ENCODE data around the gene EIF4B. TPM values are rescaled to one million over a fixed set of nuclear protein-coding genes. Genes with fewer than 3 reads are reported as not detected.

Gene EIF4B
- total and polyA plus RNA-seq, 2 of the 8 experiments (the other 6 are each of a cell fraction or from before 2014, with no cell fraction given): 269 to 816 TPM

DNA sequence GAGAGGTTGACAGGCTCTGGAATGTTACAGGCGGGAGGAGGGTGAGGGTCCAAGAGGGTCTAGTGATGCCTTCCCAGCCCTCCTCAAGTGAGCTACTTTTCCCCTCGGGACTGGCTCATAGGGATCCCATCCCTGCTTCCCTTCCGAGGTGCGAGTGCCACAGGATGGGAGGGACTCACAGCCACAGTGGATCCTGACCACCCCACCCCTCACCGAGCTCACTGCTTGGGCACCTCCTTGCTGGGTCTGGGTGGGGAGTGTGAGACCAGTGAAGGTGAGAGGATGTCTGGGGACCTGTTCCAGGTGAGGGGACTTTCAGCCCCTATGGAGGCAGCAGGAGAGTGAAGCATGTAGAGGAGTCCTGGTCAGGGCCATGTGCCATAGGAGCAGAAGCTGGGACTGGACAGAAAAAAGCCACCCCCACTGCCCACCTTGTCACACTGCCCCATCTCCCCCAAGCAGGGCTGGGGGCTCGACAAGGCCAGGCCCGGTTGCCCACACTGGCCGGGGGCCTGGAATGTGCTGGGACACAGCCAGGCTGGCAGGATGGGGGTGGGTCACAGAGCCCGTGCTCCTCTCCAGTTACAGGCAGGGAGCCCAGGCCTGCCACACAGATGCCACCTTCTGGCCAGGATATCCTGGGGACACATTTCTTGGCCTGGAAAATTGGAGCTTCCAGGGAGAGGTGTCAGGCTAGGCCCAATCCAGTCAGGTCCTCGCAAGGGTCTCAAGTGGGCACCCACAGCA lies 42.0 kb downstream of the EIF4B start:
- Histone ChIP-seq H3K14ac (ENCODE audit: insufficient read length) (no peak overlapping the region), H3K4me2 (ENCODE audit: insufficient read depth in 1 of 2, low read depth in 2 of 2, low read length in 2 of 2) (peak overlapping the region; percentile 78 to 98), H2AK5ac (ENCODE audit: low read depth, low read length) (peak overlapping the region; percentile 99; the same call in 1 of the 2 replicates), H4K20me1 (replicated peaks in 1 of 2; ENCODE audit: control insufficient read depth in 1 of 2, insufficient read depth in 2 of 2, low read length in 2 of 2) (peaks cover 9 to 23% of the 10 kb centered on the region in 2 experiments), H3K79me1 (ENCODE audit: low read depth, low read length) (peaks cover 7% of the 10 kb centered on the region; the same call in 1 of the 2 replicates), H3K4ac (replicated peaks; ENCODE audit: insufficient read length, low read depth, low read length) (no peak overlapping the region), H3K56ac (replicated peaks; ENCODE audit: insufficient read length, low read depth, low read length) (no peak overlapping the region), H2AFZ (ENCODE audit: low read length) (no peak overlapping the region), H2BK20ac (ENCODE audit: low read length) (no peak overlapping the region; the same call in 1 of the 2 replicates), H3K9ac (replicated peaks in 1 of 4; ENCODE audit: extremely low read depth in 1 of 4, low read depth in 3 of 4, low read length in 3 of 4) (no peak overlapping the region), H3K9me3 (ENCODE audit: insufficient read depth in 2 of 2, low read depth in 1 of 2, low read length in 1 of 2) (no peaks in the 10 kb centered on the region), H3K27me3 (replicated peaks in 1 of 4; ENCODE audit: control insufficient read depth in 3 of 4, extremely low read depth in 1 of 4, insufficient read depth in 3 of 4, low read length in 3 of 4) (peaks cover 0 to 20% (median 17%) of the 10 kb centered on the region in 4 experiments; a peak in 6 of 7 replicates), H3K23me2 (ENCODE audit: low read depth, low read length) (peaks cover 24% of the 10 kb centered on the region), H3K79me2 (ENCODE audit: control insufficient read depth in 1 of 2, insufficient read depth in 2 of 2, low read length in 2 of 2) (no peaks in the 10 kb centered on the region), H4K8ac (ENCODE audit: extremely low read depth, insufficient read depth, low read length) (0 out of 2 replicates have a peak overlapping the region, but pooled peaks have one; percentile 47), H3K18ac (ENCODE audit: extremely low read depth, low read length) (peak overlapping the region; percentile 83), H3K23ac (ENCODE audit: insufficient read length) (no peak overlapping the region), H3K4me1 (replicated peaks in 1 of 4; ENCODE audit: control insufficient read depth in 3 of 4, insufficient read depth in 4 of 4, low read length in 3 of 4) (peaks cover 29 to 72% (median 52%) of the 10 kb centered on the region in 4 experiments), H4K5ac (ENCODE audit: insufficient read length, low read depth, low read length) (peak overlapping the region; percentile 11), H3K4me3 (ENCODE audit: extremely low read depth in 1 of 4, insufficient read depth in 2 of 4, low read depth in 3 of 4, low read length in 4 of 4) (peak overlapping the region; percentile 2 to 59 (median 38); a peak in 5 of 8 replicates), H2BK15ac (ENCODE audit: low read length) (peak overlapping the region; percentile 98), H4K91ac (replicated peaks; ENCODE audit: insufficient read length, low read length) (peak overlapping the region; percentile 3), H3K36me3 (ENCODE audit: control insufficient read depth in 2 of 4, insufficient read depth in 4 of 4, low read length in 3 of 4) (peaks cover 0 to 5% (median 0%) of the 10 kb centered on the region in 4 experiments; a peak in 1 of 8 replicates), H2BK5ac (ENCODE audit: low read depth, low read length) (peak overlapping the region; percentile 87; the same call in 1 of the 2 replicates), H2BK120ac (replicated peaks; ENCODE audit: low read depth, low read length) (no peak overlapping the region), H3K27ac (ENCODE audit: low read depth, low read length) (no peak overlapping the region), H2BK12ac (ENCODE audit: low read depth, low read length) (peak overlapping the region; percentile 99)
- DNase-seq (ENCODE audit: low read depth in 1 of 2, low spot score in 2 of 2): no peak
- FAIRE-seq: no peak
- WGBS, 2 experiments (ENCODE audit: extremely low coverage in 1 of 2, insufficient coverage in 1 of 2, insufficient read length in 1 of 2, insufficient replicate concordance in 2 of 2, low coverage in 1 of 2, low lambda C conversion rate in 2 of 2, missing lambda C conversion rate in 1 of 2): 22% methylated on average over 10 of the region's 10 CpGs; no CpG with 5 or more reads in 1 of the 2 experiments
- ChIA-PET CTCF (ENCODE audit: partially characterized antibody) (interaction anchor here (0.5 to 15.7 kb wide), 28 partner anchors 10 to 904 kb away, joined by 3 to 258 read pairs (median 4); partner anchors contain the start of genes CSAD and SOAT2), POLR2A (ENCODE audit: partially characterized antibody) (interaction anchor here (0.6 to 35.6 kb wide), 13 partner anchors 9 to 898 kb away, joined by 3 to 711 read pairs (median 4); partner anchors contain the start of genes EIF4B and IGFBP6)
- TF ChIP-seq SIRT6 (IDR thresholded peaks at IDR 0.05; ENCODE audit: low read length): no peak
- no peak for TF ChIP-seq CREB1 (IDR thresholded peaks at IDR 0.05)
- TF ChIP-seq BCL11A (IDR thresholded peaks at IDR 0.05; ENCODE audit: low read depth in 2 of 2, low read length in 2 of 2): no peak
